ENCODE measurements around the gene DNASE1L1. TPM values are rescaled to one million over a fixed set of nuclear protein-coding genes. Genes with fewer than 3 reads are reported as not detected.
"Not testable (repeated sequence)": the region's sequence is repeated elsewhere in the genome, so short reads cannot be mapped to it uniquely, and the experiment has no call there.

DNASE1L1 gene
- total RNA-seq, 1 experiment from 2014 or later, result 59.7 TPM

GRCh38 chrX:154408659-154409221 is 314 bp downstream of the DNASE1L1 start:
- DNase-seq (ENCODE audit: low read depth), result no peak

GRCh38 chrX:154404625-154405192 is 4.3 kb downstream of the DNASE1L1 start:
- DNase-seq (ENCODE audit: low read depth), result no peak

GRCh38 chrX:154403858-154404257 is 5.2 kb downstream of the DNASE1L1 start:
- no peak for DNase-seq (ENCODE audit: low read depth)

GRCh38 chrX:154403192-154403591 is 5.9 kb downstream of the DNASE1L1 start:
- no peak for DNase-seq (ENCODE audit: low read depth)

- no peak for DNase-seq (ENCODE audit: low read depth)
Observed at GRCh38 chrX:154402622-154403127, 6.4 kb downstream of the DNASE1L1 start.

- peak; percentile 32 for DNase-seq (ENCODE audit: low read depth)
Observed at GRCh38 chrX:154401918-154402621, 7.0 kb downstream of the DNASE1L1 start.

GRCh38 chrX:154401045-154401799 is 7.8 kb downstream of the DNASE1L1 start:
- peak; percentile 70 for DNase-seq (ENCODE audit: low read depth)

GRCh38 chrX:154400369-154400817 is 8.7 kb downstream of the DNASE1L1 start:
- DNase-seq (ENCODE audit: low read depth), result not testable (repeated sequence)

GRCh38 chrX:154399527-154400368 is 9.3 kb downstream of the DNASE1L1 start:
- DNase-seq (ENCODE audit: low read depth), result no peak

GRCh38 chrX:154398668-154399526 is 10.2 kb downstream of the DNASE1L1 start:
- peak; percentile 74 for DNase-seq (ENCODE audit: low read depth)

GRCh38 chrX:154397888-154398667 is 11.0 kb downstream of the DNASE1L1 start, which contains the start of gene RPL10:
RPL10 (plus strand) TSS chrX:154398377; CDS start chrX:154398520, 143 bp downstream.
- DNase-seq (ENCODE audit: low read depth), result peak; percentile 94

GRCh38 chrX:154396973-154397887 is 11.8 kb downstream of the DNASE1L1 start:
- DNase-seq (ENCODE audit: low read depth), result peak; percentile 75

- not testable (repeated sequence) for DNase-seq (ENCODE audit: low read depth)
Observed at GRCh38 chrX:154396363-154396762, 12.7 kb downstream of the DNASE1L1 start.

- DNase-seq (ENCODE audit: low read depth), result not testable (repeated sequence)
Observed at GRCh38 chrX:154389812-154390747, 19.0 kb downstream of the DNASE1L1 start.

- not testable (repeated sequence) for DNase-seq (ENCODE audit: low read depth)
Observed at GRCh38 chrX:154388649-154389048, 20.4 kb downstream of the DNASE1L1 start.

- DNase-seq (ENCODE audit: low read depth), result not testable (repeated sequence)
Observed at GRCh38 chrX:154388094-154388493, 21.0 kb downstream of the DNASE1L1 start.

Measured in HT1080 (cell line).